GM23338 (cell line): ENCODE results near the gene RAB11FIP4. TPM values are rescaled to one million over a fixed set of nuclear protein-coding genes. Genes with fewer than 3 reads are reported as not detected.

Experiments
- ATAC-seq: fragments of 200-7000 bp; cut with Tn5 transposase; 3 replicates; pipeline ENCODE4 v1.9.1; 2020
- DNase-seq: peaks from one replicate; pipeline ENCODE4 v3.0.0-alpha.2; 2015; ENCODE audit warnings: low spot score
- H2AFZ ChIP-seq: fragments of 200-600 bp; sonication (generic); 2 replicates; pipeline ENCODE4 v1.8.0; 2016; ENCODE audit warnings: antibody characterized with exemption, mild to moderate bottlenecking, moderate library complexity
- H3F3A ChIP-seq: fragments of 200-600 bp; sonication (generic); replicated peaks from 2 replicates; pipeline ENCODE4 v1.8.0; 2017; ENCODE audit warnings: antibody characterized with exemption, mixed run types, low read depth
- H3K27ac ChIP-seq: fragments of 200-600 bp; sonication (generic); 2 replicates; pipeline ENCODE4 v1.6.1; 2016; ENCODE audit warnings: low read depth
- H3K27me3 ChIP-seq: fragments of 200-600 bp; sonication (generic); 2 replicates; pipeline ENCODE4 v1.8.0; 2016; ENCODE audit warnings: mild to moderate bottlenecking, mixed run types, moderate library complexity; ENCODE audit not compliant: insufficient read depth
- H3K36me3 ChIP-seq: fragments of 200-600 bp; sonication (generic); 2 replicates; pipeline ENCODE4 v1.8.0; 2016; ENCODE audit warnings: mild to moderate bottlenecking; ENCODE audit not compliant: insufficient read depth
- H3K4me1 ChIP-seq: fragments of 200-600 bp; sonication (generic); 2 replicates; pipeline ENCODE4 v1.8.0; 2016; ENCODE audit warnings: mild to moderate bottlenecking, moderate library complexity; ENCODE audit not compliant: insufficient read depth
- H3K4me2 ChIP-seq: fragments of 200-600 bp; sonication (generic); 2 replicates; pipeline ENCODE4 v1.7.1; 2017; ENCODE audit warnings: mixed run types
- H3K4me3 ChIP-seq: fragments of 200-600 bp; sonication (generic); 2 replicates; pipeline ENCODE4 v1.6.1; 2016; ENCODE audit warnings: mixed run types
- H3K79me2 ChIP-seq: fragments of 200-600 bp; sonication (generic); replicated peaks from 2 replicates; pipeline ENCODE4 v1.8.0; 2017; ENCODE audit warnings: mild to moderate bottlenecking; ENCODE audit not compliant: insufficient read depth
- H3K9me2 ChIP-seq: fragments of 200-600 bp; sonication (generic); 2 replicates; pipeline ENCODE4 v1.8.0; 2017; ENCODE audit not compliant: insufficient read depth
- H4K20me1 ChIP-seq: fragments of 200-600 bp; sonication (generic); replicated peaks from 2 replicates; pipeline ENCODE4 v1.8.0; 2017; ENCODE audit warnings: mild to moderate bottlenecking; ENCODE audit not compliant: insufficient read depth
- H3K27ac Mint-ChIP-seq: 2 replicates; pipeline ENCODE4 v1.8.0; 2020; ENCODE audit warnings: inconsistent platforms, mild to moderate bottlenecking, moderate library complexity, mixed read lengths
- H3K27me3 Mint-ChIP-seq: 3 replicates; pipeline ENCODE4 v1.8.0; 2022; ENCODE audit warnings: low read depth, mild to moderate bottlenecking, moderate library complexity, mixed read lengths, inconsistent platforms; ENCODE audit not compliant: insufficient read depth, poor library complexity
- H3K36me3 Mint-ChIP-seq: 3 replicates; pipeline ENCODE4 v1.8.0; 2021; ENCODE audit warnings: low read depth, mild to moderate bottlenecking, inconsistent platforms, moderate library complexity, mixed read lengths
- H3K4me1 Mint-ChIP-seq: 3 replicates; pipeline ENCODE4 v1.8.0; 2020; ENCODE audit warnings: mild to moderate bottlenecking, inconsistent platforms, mixed read lengths
- H3K4me3 Mint-ChIP-seq: 3 replicates; pipeline ENCODE4 v1.8.0; 2021; ENCODE audit warnings: moderate library complexity, mild to moderate bottlenecking, inconsistent platforms, mixed read lengths
- H3K9me3 Mint-ChIP-seq: 3 replicates; pipeline ENCODE4 v1.8.0; 2020; ENCODE audit warnings: moderate library complexity, mild to moderate bottlenecking, inconsistent platforms, mixed read lengths
- CTCF ChIP-seq, 2 experiments: fragments of 200-600 bp in 1 of 2; sonication (generic) in 1 of 2; conservative IDR thresholded peaks; 2 replicates each; pipeline versions ENCODE4 v1.5.1 to v1.6.1; 2016 to 2017; ENCODE audit warnings: antibody characterized with exemption in 2 of 2, low read depth in 2 of 2, mild to moderate bottlenecking in 2 of 2, moderate library complexity in 1 of 2
- EZH2 ChIP-seq: fragments of 200-600 bp; sonication (generic); IDR thresholded peaks from one replicate; pipeline ENCODE4 v1.8.0; 2017; ENCODE audit warnings: antibody characterized with exemption, mild to moderate bottlenecking, low read depth; ENCODE audit not compliant: unreplicated experiment
- EZH2phosphoT487 ChIP-seq: fragments of 200-600 bp; sonication (generic); IDR thresholded peaks from one replicate; pipeline ENCODE4 v1.8.1; 2018; ENCODE audit warnings: antibody characterized with exemption; ENCODE audit not compliant: unreplicated experiment
- REST ChIP-seq: IDR thresholded peaks from one replicate; pipeline ENCODE4 v1.6.1; 2018; ENCODE audit warnings: antibody characterized with exemption; ENCODE audit not compliant: unreplicated experiment
- ZNF114 ChIP-seq: fragments of 250-450 bp; sonication (Bioruptor Pico); IDR thresholded peaks from 2 replicates; pipeline ENCODE4 v1.5.0; 2020; ENCODE audit warnings: mild to moderate bottlenecking, moderate library complexity
- ZNF331 ChIP-seq: fragments of 250-450 bp; sonication (Bioruptor Pico); IDR thresholded peaks from 2 replicates; pipeline ENCODE4 v1.5.0; 2020; ENCODE audit warnings: low read depth, mild to moderate bottlenecking, moderate library complexity
- ZNF462 ChIP-seq: fragments of 250-450 bp; sonication (Bioruptor Pico); IDR thresholded peaks from 2 replicates; pipeline ENCODE4 v1.5.0; 2020; ENCODE audit warnings: mild to moderate bottlenecking, moderate library complexity
- polyA plus RNA-seq: library from polyadenylated mRNA; unstranded; fragments of >200 nt; fragmentation: Nextera tagmentation; extraction: Ambion mirVana; gene quantifications from 2 replicates; pipeline ENCODE4 v1.2.1, GENCODE V29; 2016
- total RNA-seq: library from RNA; depleted of rRNA; stranded (reverse); fragments of >200 nt; shearing (Covaris generic); gene quantifications from 2 replicates; pipeline ENCODE4 v1.2.3, GENCODE V29; 2014

RAB11FIP4 gene
- total and polyA plus RNA-seq, 2 experiments from 2014 or later = 26.0 to 65.6 TPM

GRCh38 chr17:31517524-31517923, 126.0 kb downstream of the RAB11FIP4 start:
- TF ChIP-seq REST = no peak
- TF ChIP-seq CTCF (conservative IDR thresholded peaks at IDR 0.05; ENCODE audit: low read depth in 2 of 2) = peak; percentile 59 to 76
- no peak for TF ChIP-seq ZNF331 (CRISPR knock-in tag)
- TF ChIP-seq ZNF462 = no peak
- TF ChIP-seq ZNF114 (CRISPR knock-in tag) = no peak
- no peak for TF ChIP-seq EZH2
- TF ChIP-seq EZH2phosphoT487 = no peak
- DNase-seq = peak; percentile 78

More at GRCh38 chr17:31517524-31517923, 126.0 kb downstream of the RAB11FIP4 start:
- H3K79me2 ChIP-seq = no peaks in the 10 kb centered on the region
- Mint-ChIP-seq H3K27me3 (peaks cover 8% of the 10 kb centered on the region), H3K4me3 (no peak overlapping the region), H3K36me3 (peaks cover 35% of the 10 kb centered on the region), H3K9me3 (no peaks in the 10 kb centered on the region), H3K4me1 (no peaks in the 10 kb centered on the region; the same call in 1 of the 3 replicates), H3K27ac (peak overlapping the region; percentile 42; the same call in 1 of the 2 replicates)
- H3K4me3 ChIP-seq = no peak overlapping the region
- no peaks in the 10 kb centered on the region; the same call in 1 of the 2 replicates for H3K36me3 ChIP-seq
- H3K27ac ChIP-seq = peak overlapping the region; percentile 63; the same call in 1 of the 2 replicates
- H3K4me2 ChIP-seq = no peak overlapping the region
- no peaks in the 10 kb centered on the region for H3K27me3 ChIP-seq
- no peaks in the 10 kb centered on the region for H3F3A ChIP-seq
- H3K4me1 ChIP-seq = no peaks in the 10 kb centered on the region
- H3K9me2 ChIP-seq = no peaks in the 10 kb centered on the region
- H2AFZ ChIP-seq = no peak overlapping the region
- H4K20me1 ChIP-seq = no peaks in the 10 kb centered on the region
- peak; percentile 86 for ATAC-seq
